ENCODE results near the gene PLIN1.

DNA sequence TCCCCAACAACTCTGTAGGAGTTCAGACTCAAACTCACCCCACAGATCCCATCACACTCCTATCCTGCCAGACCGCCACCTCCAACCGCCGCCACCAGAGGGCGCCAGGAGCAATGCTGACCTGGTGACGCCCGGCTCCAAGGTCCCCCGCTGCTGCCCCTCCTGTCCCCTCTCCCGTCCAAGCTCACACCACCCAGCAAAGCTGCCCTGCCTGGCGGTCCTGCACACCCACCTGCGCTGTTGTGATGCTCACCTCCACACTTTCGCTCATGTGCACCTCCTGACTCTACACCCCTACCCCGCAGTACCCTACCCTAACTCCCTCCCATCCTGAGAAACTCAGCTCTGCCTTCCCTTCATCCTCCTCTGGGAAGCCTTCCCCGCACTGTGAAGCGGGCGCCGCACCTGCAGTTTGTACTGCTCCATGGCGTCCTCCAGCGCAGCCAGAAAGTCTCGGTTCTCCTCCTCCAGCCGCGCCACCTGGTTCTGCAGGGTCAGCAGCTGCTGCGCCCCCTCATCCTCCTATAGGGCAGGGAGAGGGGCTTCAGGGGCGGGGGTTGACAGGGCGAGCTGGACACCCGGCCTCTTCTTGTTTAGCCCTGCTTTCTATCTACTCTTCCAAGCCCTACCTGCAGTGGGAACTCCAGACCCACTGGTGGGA is 31.8 kb downstream of the PLIN1 start:
- TF ChIP-seq POLR2AphosphoS2 (IDR thresholded peaks at IDR 0.05; ENCODE audit: low read length) (no peak), TRIM28 (IDR thresholded peaks at IDR 0.05) (no peak)
